ENCODE measurements around the gene PCGF5. TPM values are rescaled to one million over a fixed set of nuclear protein-coding genes. Genes with fewer than 3 reads are reported as not detected.

The PCGF5 gene
- total and polyA plus RNA-seq, 2 of the 8 experiments (the other 6 are each of a cell fraction or from before 2014, with no cell fraction given): 5.8 to 8.4 TPM

DNA sequence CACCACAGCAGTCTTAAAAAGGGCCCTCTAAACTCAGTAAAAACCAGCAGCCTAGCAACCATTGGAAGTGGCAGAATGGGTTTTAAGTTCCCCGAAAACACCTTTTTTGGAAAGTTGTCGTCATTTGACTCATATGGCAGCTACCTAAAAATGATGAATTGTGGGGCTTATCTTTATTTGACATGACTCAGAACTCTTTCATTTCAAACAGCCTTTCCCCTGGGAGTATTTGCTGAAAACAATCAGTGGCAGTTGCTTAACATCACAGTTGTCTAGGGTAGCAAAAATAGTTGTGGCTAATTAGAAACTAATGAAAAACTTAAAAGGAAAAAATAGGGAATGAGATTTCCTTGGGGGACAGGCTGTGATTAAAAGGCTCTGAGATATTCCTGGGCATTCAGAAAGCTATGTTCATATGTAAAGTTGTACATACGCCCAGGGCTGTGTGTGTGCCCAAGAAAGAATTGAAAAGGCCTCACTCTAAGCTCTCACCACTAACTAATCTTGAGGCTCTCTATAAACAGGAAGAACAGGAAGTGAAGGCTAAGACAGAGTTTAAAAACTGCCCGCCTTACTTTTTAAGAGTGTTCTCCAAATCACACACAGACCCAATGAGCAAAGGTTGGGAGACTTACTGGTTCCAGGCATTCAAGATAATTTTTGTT is 108.0 kb downstream of the PCGF5 start:
- no peak overlapping the region for H3K14ac ChIP-seq (ENCODE audit: insufficient read length)
- H3K23ac ChIP-seq (ENCODE audit: insufficient read length): no peak overlapping the region

More for the DNA sequence above, 108.0 kb downstream of the PCGF5 start:
- TF ChIP-seq RAD21 (IDR thresholded peaks at IDR 0.05 in 1 of 2, conservative IDR thresholded peaks at IDR 0.05 in 1 of 2; ENCODE audit: low read depth in 2 of 2, low read length in 2 of 2): no peak
- TF ChIP-seq CREB1 (IDR thresholded peaks at IDR 0.05): no peak
- TF ChIP-seq SP1 (IDR thresholded peaks at IDR 0.05; ENCODE audit: low read depth, low read length): no peak
- no peak for TF ChIP-seq EGR1 (IDR thresholded peaks at IDR 0.05; ENCODE audit: borderline replicate concordance, low read depth, low read length)
- no peak for TF ChIP-seq SUZ12 (IDR thresholded peaks at IDR 0.05; ENCODE audit: low read length)
- no peak for TF ChIP-seq USF2 (IDR thresholded peaks at IDR 0.05; ENCODE audit: low read length)
- TF ChIP-seq BCL11A (IDR thresholded peaks at IDR 0.05; ENCODE audit: low read depth in 2 of 2, low read length in 2 of 2): no peak
- no peak for TF ChIP-seq YY1 (IDR thresholded peaks at IDR 0.05; ENCODE audit: low read depth, low read length)
- no peak overlapping the region for H4K8ac ChIP-seq (ENCODE audit: extremely low read depth, insufficient read depth, low read length)
- no peaks in the 10 kb centered on the region for H3K79me1 ChIP-seq (ENCODE audit: low read depth, low read length)
- H3K4ac ChIP-seq (replicated peaks; ENCODE audit: insufficient read length, low read depth, low read length): no peak overlapping the region
- no peaks in the 10 kb centered on the region for H3K4me1 ChIP-seq (replicated peaks in 1 of 4; ENCODE audit: control insufficient read depth in 3 of 4, insufficient read depth in 4 of 4, low read length in 3 of 4)
- H3K56ac ChIP-seq (replicated peaks; ENCODE audit: insufficient read length, low read depth, low read length): no peak overlapping the region
- no peak overlapping the region for H2BK120ac ChIP-seq (replicated peaks; ENCODE audit: low read depth, low read length)
- H2AFZ ChIP-seq (ENCODE audit: low read length): no peak overlapping the region
- no peak overlapping the region for H2BK12ac ChIP-seq (ENCODE audit: low read depth, low read length)
- no peak overlapping the region for H4K5ac ChIP-seq (ENCODE audit: insufficient read length, low read depth, low read length)
- no peak overlapping the region for H3K4me3 ChIP-seq (ENCODE audit: extremely low read depth in 1 of 4, insufficient read depth in 2 of 4, low read depth in 3 of 4, low read length in 4 of 4)
- H3K27me3 ChIP-seq (replicated peaks in 1 of 4; ENCODE audit: control insufficient read depth in 3 of 4, extremely low read depth in 1 of 4, insufficient read depth in 3 of 4, low read length in 3 of 4): no peaks in the 10 kb centered on the region
- H4K91ac ChIP-seq (replicated peaks; ENCODE audit: insufficient read length, low read length): no peak overlapping the region
- CTCF ChIA-PET (ENCODE audit: partially characterized antibody): no interaction called here
- no peaks in the 10 kb centered on the region for H3K23me2 ChIP-seq (ENCODE audit: low read depth, low read length)
- peaks cover 11 to 18% of the 10 kb centered on the region in 2 experiments for H3K9me3 ChIP-seq (ENCODE audit: insufficient read depth in 2 of 2, low read depth in 1 of 2, low read length in 1 of 2)
- no peaks in the 10 kb centered on the region for H3K79me2 ChIP-seq (ENCODE audit: control insufficient read depth in 1 of 2, insufficient read depth in 2 of 2, low read length in 2 of 2)
- H3K4me2 ChIP-seq (ENCODE audit: insufficient read depth in 1 of 2, low read depth in 2 of 2, low read length in 2 of 2): no peak overlapping the region
- POLR2A ChIA-PET (ENCODE audit: partially characterized antibody): no interaction called here
- DNase-seq (ENCODE audit: low read depth in 1 of 2, low spot score in 2 of 2): no peak
- H2AK5ac ChIP-seq (ENCODE audit: low read depth, low read length): no peak overlapping the region
- H3K27ac ChIP-seq (ENCODE audit: low read depth, low read length): no peak overlapping the region
- FAIRE-seq: no peak
- no peaks in the 10 kb centered on the region for H4K20me1 ChIP-seq (replicated peaks in 1 of 2; ENCODE audit: control insufficient read depth in 1 of 2, insufficient read depth in 2 of 2, low read length in 2 of 2)
- no peaks in the 10 kb centered on the region for H3K36me3 ChIP-seq (ENCODE audit: control insufficient read depth in 2 of 4, insufficient read depth in 4 of 4, low read length in 3 of 4)
- no peak overlapping the region for H2BK15ac ChIP-seq (ENCODE audit: low read length)
- H2BK20ac ChIP-seq (ENCODE audit: low read length): no peak overlapping the region
- WGBS, 2 experiments (ENCODE audit: extremely low coverage in 1 of 2, insufficient coverage in 1 of 2, insufficient read length in 1 of 2, insufficient replicate concordance in 2 of 2, low coverage in 1 of 2, low lambda C conversion rate in 2 of 2, missing lambda C conversion rate in 1 of 2): 89% methylated on average over 4 of the region's 4 CpGs; no CpG with 5 or more reads in 1 of the 2 experiments
- H3K9ac ChIP-seq (replicated peaks in 1 of 4; ENCODE audit: extremely low read depth in 1 of 4, low read depth in 3 of 4, low read length in 3 of 4): no peak overlapping the region
- no peak overlapping the region for H2BK5ac ChIP-seq (ENCODE audit: low read depth, low read length)
- H3K18ac ChIP-seq (ENCODE audit: extremely low read depth, low read length): no peak overlapping the region
